MM.1S (cell line): ENCODE measurements around the gene MADD.

Source experiments
- DNase-seq: peaks from one replicate; pipeline ENCODE4 v3.0.0-alpha.2; 2015
- H2AFZ ChIP-seq: fragments of 300-600 bp; sonication (generic); 2 replicates; pipeline ENCODE4 v1.6.0; 2016; ENCODE audit warnings: antibody characterized with exemption, low read length
- H3F3A ChIP-seq: fragments of 300-600 bp; sonication (generic); 2 replicates; pipeline ENCODE4 v1.6.1; 2016; ENCODE audit warnings: mild to moderate bottlenecking, antibody characterized with exemption, low read length, moderate library complexity, mixed read lengths; ENCODE audit not compliant: insufficient read depth
- H3K27ac ChIP-seq: fragments of 300-600 bp; sonication (generic); 2 replicates; pipeline ENCODE4 v1.5.1; 2016; ENCODE audit warnings: mild to moderate bottlenecking, low read length
- H3K27me3 ChIP-seq: fragments of 300-600 bp; sonication (generic); replicated peaks from 2 replicates; pipeline ENCODE4 v1.6.0; 2016; ENCODE audit warnings: low read length; ENCODE audit not compliant: insufficient read depth
- H3K36me3 ChIP-seq: fragments of 300-600 bp; sonication (generic); replicated peaks from 2 replicates; pipeline ENCODE4 v1.6.1; 2016; ENCODE audit warnings: mild to moderate bottlenecking, low read length, mixed read lengths; ENCODE audit not compliant: insufficient read depth
- H3K4me1 ChIP-seq: fragments of 300-600 bp; sonication (generic); 2 replicates; pipeline ENCODE4 v1.6.1; 2016; ENCODE audit warnings: low read length, mixed read lengths
- H3K4me2 ChIP-seq: fragments of 300-600 bp; sonication (generic); 2 replicates; pipeline ENCODE4 v1.6.0; 2016; ENCODE audit warnings: low read depth, low read length
- H3K4me3 ChIP-seq: fragments of 300-600 bp; sonication (generic); 2 replicates; pipeline ENCODE4 v1.5.1; 2016; ENCODE audit warnings: low read length, mixed read lengths
- H3K79me2 ChIP-seq: fragments of 300-600 bp; sonication (generic); 2 replicates; pipeline ENCODE4 v1.6.1; 2016; ENCODE audit warnings: mixed run types, low read length, mixed read lengths
- H3K9ac ChIP-seq: fragments of 300-600 bp; sonication (generic); 2 replicates; pipeline ENCODE4 v1.6.1; 2016; ENCODE audit warnings: low read length, mixed read lengths
- H3K9me2 ChIP-seq: fragments of 300-600 bp; sonication (generic); replicated peaks from 2 replicates; pipeline ENCODE4 v1.6.1; 2016; ENCODE audit warnings: mild to moderate bottlenecking, low read length, mixed read lengths; ENCODE audit not compliant: insufficient read depth
- H3K9me3 ChIP-seq: fragments of 300-600 bp; sonication (generic); replicated peaks from 2 replicates; pipeline ENCODE4 v1.6.1; 2016; ENCODE audit warnings: mild to moderate bottlenecking, low read length, mixed read lengths; ENCODE audit not compliant: insufficient read depth
- H4K20me1 ChIP-seq: fragments of 300-600 bp; sonication (generic); 2 replicates; pipeline ENCODE4 v1.6.1; 2016; ENCODE audit warnings: mild to moderate bottlenecking, low read length, moderate library complexity, mixed read lengths; ENCODE audit not compliant: insufficient read depth
- CTCF ChIP-seq: fragments of 300-600 bp; sonication (generic); IDR thresholded peaks from 2 replicates; pipeline ENCODE4 v1.5.1; 2016; ENCODE audit warnings: antibody characterized with exemption, low read length, mixed read lengths
- EZH2 ChIP-seq: fragments of 300-600 bp; sonication (generic); optimal IDR thresholded peaks from 2 replicates; pipeline ENCODE3; 2017; ENCODE audit warnings: low read depth, mild to moderate bottlenecking, antibody characterized with exemption, low read length, mixed read lengths
- EZH2phosphoT487 ChIP-seq: fragments of 300-600 bp; sonication (generic); IDR thresholded peaks from 2 replicates; pipeline ENCODE4 v1.6.1; 2018; ENCODE audit warnings: antibody characterized with exemption, low read length

MADD gene

GRCh38 chr11:47348131-47348802 is 78.3 kb downstream of the MADD start:
- H3K9ac ChIP-seq = no peak overlapping the region

GRCh38 chr11:47348859-47349258 is 78.9 kb downstream of the MADD start:
- no peaks in the 10 kb centered on the region for H3K36me3 ChIP-seq
- no peaks in the 10 kb centered on the region for H3K9me2 ChIP-seq
- no peak overlapping the region for H2AFZ ChIP-seq
- H4K20me1 ChIP-seq = no peaks in the 10 kb centered on the region
- TF ChIP-seq EZH2 (no peak), CTCF (no peak), EZH2phosphoT487 (no peak)
- no peaks in the 10 kb centered on the region for H3K79me2 ChIP-seq
- no peaks in the 10 kb centered on the region for H3F3A ChIP-seq
- peaks cover 27% of the 10 kb centered on the region for H3K27me3 ChIP-seq
- no peaks in the 10 kb centered on the region for H3K9me3 ChIP-seq
- H3K4me2 ChIP-seq = no peak overlapping the region
- peak; percentile 11 for DNase-seq
- H3K4me3 ChIP-seq = no peak overlapping the region
- no peak overlapping the region for H3K9ac ChIP-seq
- no peak overlapping the region for H3K27ac ChIP-seq
- H3K4me1 ChIP-seq = no peaks in the 10 kb centered on the region

More at GRCh38 chr11:47348131-47348802, 78.3 kb downstream of the MADD start:
- no peak overlapping the region for H3K27ac ChIP-seq
- no peak for DNase-seq
- H4K20me1 ChIP-seq = no peaks in the 10 kb centered on the region
- no peaks in the 10 kb centered on the region for H3K9me2 ChIP-seq
- no peaks in the 10 kb centered on the region for H3K36me3 ChIP-seq
- H3K4me1 ChIP-seq = no peaks in the 10 kb centered on the region
- TF ChIP-seq EZH2 (no peak), EZH2phosphoT487 (no peak), CTCF (no peak)
- H3F3A ChIP-seq = no peaks in the 10 kb centered on the region
- peaks cover 27% of the 10 kb centered on the region for H3K27me3 ChIP-seq
- no peaks in the 10 kb centered on the region for H3K9me3 ChIP-seq
- H3K4me2 ChIP-seq = no peak overlapping the region
- H3K79me2 ChIP-seq = no peaks in the 10 kb centered on the region
- no peak overlapping the region for H2AFZ ChIP-seq
- no peak overlapping the region for H3K4me3 ChIP-seq

- H3K9ac ChIP-seq = no peak overlapping the region
- no peak overlapping the region for H3K4me2 ChIP-seq
- no peaks in the 10 kb centered on the region for H3K36me3 ChIP-seq
- H3K27ac ChIP-seq = no peak overlapping the region
- no peaks in the 10 kb centered on the region for H3K79me2 ChIP-seq
- no peaks in the 10 kb centered on the region for H3K9me3 ChIP-seq
- H2AFZ ChIP-seq = no peak overlapping the region
- no peak for TF ChIP-seq CTCF
- no peaks in the 10 kb centered on the region for H3F3A ChIP-seq
- DNase-seq = no peak
- H4K20me1 ChIP-seq = no peaks in the 10 kb centered on the region
- H3K27me3 ChIP-seq = peaks cover 27% of the 10 kb centered on the region
- no peak overlapping the region for H3K4me3 ChIP-seq
- H3K9me2 ChIP-seq = no peaks in the 10 kb centered on the region
- no peaks in the 10 kb centered on the region for H3K4me1 ChIP-seq
These were observed 79.7 kb downstream of the MADD start for GRCh38 chr11:47349521-47350095.
